Ishikawa (cell line): ENCODE measurements around the gene CHST9.

Source experiments
- CEBPB ChIP-seq: IDR thresholded peaks from 2 replicates; pipeline ENCODE4 v1.6.1; 2012
- EGR1 ChIP-seq: IDR thresholded peaks from 2 replicates; pipeline ENCODE4 v1.6.1; 2012
- EP300 ChIP-seq: IDR thresholded peaks from 2 replicates; pipeline ENCODE4 v1.6.1; 2012; ENCODE audit warnings: borderline replicate concordance
- FOXM1 ChIP-seq: IDR thresholded peaks from 2 replicates; pipeline ENCODE4 v1.6.1; 2012; ENCODE audit warnings: low read depth, borderline replicate concordance
- NFIC ChIP-seq: IDR thresholded peaks from 2 replicates; pipeline ENCODE4 v1.6.1; 2012
- RAD21 ChIP-seq: IDR thresholded peaks from 2 replicates; pipeline ENCODE4 v1.6.1; 2012; ENCODE audit warnings: low read depth
- TAF1 ChIP-seq: IDR thresholded peaks from 2 replicates; pipeline ENCODE4 v1.6.1; 2012; ENCODE audit warnings: low read depth, mild to moderate bottlenecking
- TCF12 ChIP-seq: IDR thresholded peaks from 2 replicates; pipeline ENCODE4 v1.6.1; 2012; ENCODE audit warnings: low read depth
- TEAD4 ChIP-seq: IDR thresholded peaks from 2 replicates; pipeline ENCODE4 v1.6.1; 2012
- YY1 ChIP-seq: IDR thresholded peaks from 2 replicates; pipeline ENCODE4 v1.6.1; 2012; ENCODE audit warnings: low read depth
- TF ChIP-seq, protein P1 (sequence below): IDR thresholded peaks from 2 replicates; pipeline ENCODE4 v1.6.1; 2012

DNA sequence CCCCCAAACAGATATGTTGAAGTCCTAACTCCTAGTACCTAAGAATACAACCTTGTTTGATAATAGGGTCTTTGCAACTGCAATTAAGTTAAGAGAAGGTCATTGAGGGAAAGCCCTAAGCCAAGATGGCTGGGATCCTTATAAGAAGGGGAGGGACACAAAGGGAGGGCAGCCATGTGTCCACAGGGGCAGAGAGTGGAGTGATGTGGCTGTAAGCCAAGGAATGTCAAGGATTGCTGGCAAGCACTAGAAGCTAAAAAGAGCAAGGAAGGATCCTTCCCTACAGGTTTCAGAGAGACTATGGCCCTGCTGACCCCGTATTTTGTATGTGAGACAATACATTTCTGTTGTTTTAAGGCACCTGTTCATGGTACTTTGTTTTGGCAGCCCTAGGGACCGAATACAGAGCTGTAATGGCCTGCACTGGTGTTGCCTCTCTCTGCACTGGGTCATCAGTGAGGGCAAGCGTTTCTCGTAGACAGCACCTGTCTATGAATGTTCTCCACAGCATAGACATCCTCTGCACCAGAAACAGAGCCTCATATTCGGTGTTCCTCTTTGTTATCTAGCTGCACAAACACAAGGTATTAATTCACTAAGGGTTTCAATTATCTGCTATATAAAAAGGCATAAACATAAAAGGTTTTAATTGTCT is 244.2 kb downstream of the CHST9 start:
- TF ChIP-seq YY1 (no peak), TEAD4 (no peak), EP300 (no peak), FOXM1 (no peak), TAF1 (no peak), CEBPB (no peak), TCF12 (no peak), NFIC (no peak), EGR1 (no peak), RAD21 (no peak)
- TF ChIP-seq, protein P1, sequence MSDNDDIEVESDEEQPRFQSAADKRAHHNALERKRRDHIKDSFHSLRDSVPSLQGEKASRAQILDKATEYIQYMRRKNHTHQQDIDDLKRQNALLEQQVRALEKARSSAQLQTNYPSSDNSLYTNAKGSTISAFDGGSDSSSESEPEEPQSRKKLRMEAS = no peak
